SIG-M5 treated with dmso at 0.1 percent for 504 hours (cell line): ENCODE measurements around the gene RPL12.

Experiments used
- DNase-seq: peaks from one replicate; lab custom pipeline; 2025; ENCODE audit not compliant: unreplicated experiment; lab: John Stamatoyannopoulos, UW

RPL12 gene

GRCh38 chr9:127444921-127445850 is 6.0 kb downstream of the RPL12 start:
- no peak for DNase-seq

- no peak for DNase-seq
Measured at GRCh38 chr9:127444283-127444920, 6.8 kb downstream of the RPL12 start.

GRCh38 chr9:127438394-127438793 is 12.8 kb downstream of the RPL12 start:
- no peak for DNase-seq

- DNase-seq = no peak
Measured at GRCh38 chr9:127437497-127438264, 13.5 kb downstream of the RPL12 start.

GRCh38 chr9:127430415-127430814 is 20.8 kb downstream of the RPL12 start:
- DNase-seq = no peak

- no peak for DNase-seq
Measured at GRCh38 chr9:127428348-127428747, 22.9 kb downstream of the RPL12 start.

GRCh38 chr9:127426756-127427155 is 24.4 kb downstream of the RPL12 start:
- no peak for DNase-seq

GRCh38 chr9:127424676-127424999 is 26.6 kb downstream of the RPL12 start:
- peak; percentile 41 for DNase-seq

- peak; percentile 82 for DNase-seq
Measured at GRCh38 chr9:127423934-127424675, 27.1 kb downstream of the RPL12 start, which contains the start of gene ZNF79. ZNF79 (plus strand) TSS chr9:127424382; CDS start chr9:127424788, 406 bp downstream.

- no peak for DNase-seq
Measured at GRCh38 chr9:127423476-127423933, 27.7 kb downstream of the RPL12 start.

- no peak for DNase-seq
Measured at GRCh38 chr9:127422787-127423186, 28.4 kb downstream of the RPL12 start.

GRCh38 chr9:127422133-127422782 is 28.9 kb downstream of the RPL12 start:
- no peak for DNase-seq

- no peak for DNase-seq
Measured at GRCh38 chr9:127421057-127421456, 30.1 kb downstream of the RPL12 start.

- DNase-seq = no peak
Measured at GRCh38 chr9:127419348-127419747, 31.9 kb downstream of the RPL12 start.

- DNase-seq = no peak
Measured at GRCh38 chr9:127418037-127418471, 33.2 kb downstream of the RPL12 start.

GRCh38 chr9:127417131-127418036 is 33.8 kb downstream of the RPL12 start:
- no peak for DNase-seq

- DNase-seq = no peak
Measured at GRCh38 chr9:127415657-127416056, 35.5 kb downstream of the RPL12 start.

GRCh38 chr9:127415141-127415540 is 36.1 kb downstream of the RPL12 start:
- no peak for DNase-seq

GRCh38 chr9:127411122-127411521 is 40.1 kb downstream of the RPL12 start:
- peak; percentile 27 for DNase-seq
